Neural progenitor cell (in vitro differentiated cells): ENCODE measurements around the gene FN3K.

Source experiments
- EZH2 ChIP-seq: fragments of 200-600 bp; sonication (generic); IDR thresholded peaks from 2 replicates; pipeline ENCODE4 v1.6.1; 2017; ENCODE audit warnings: antibody characterized with exemption, mild to moderate bottlenecking, moderate library complexity
- EZH2phosphoT487 ChIP-seq: fragments of 200-600 bp; sonication (generic); IDR thresholded peaks from 2 replicates; pipeline ENCODE4 v1.6.1; 2017; ENCODE audit warnings: antibody characterized with exemption
- TF ChIP-seq, protein P1 (sequence below): fragments of 200-600 bp; sonication (generic); IDR thresholded peaks from 2 replicates; pipeline ENCODE4 v1.5.1; 2017; ENCODE audit warnings: antibody characterized with exemption, mild to moderate bottlenecking

DNA sequence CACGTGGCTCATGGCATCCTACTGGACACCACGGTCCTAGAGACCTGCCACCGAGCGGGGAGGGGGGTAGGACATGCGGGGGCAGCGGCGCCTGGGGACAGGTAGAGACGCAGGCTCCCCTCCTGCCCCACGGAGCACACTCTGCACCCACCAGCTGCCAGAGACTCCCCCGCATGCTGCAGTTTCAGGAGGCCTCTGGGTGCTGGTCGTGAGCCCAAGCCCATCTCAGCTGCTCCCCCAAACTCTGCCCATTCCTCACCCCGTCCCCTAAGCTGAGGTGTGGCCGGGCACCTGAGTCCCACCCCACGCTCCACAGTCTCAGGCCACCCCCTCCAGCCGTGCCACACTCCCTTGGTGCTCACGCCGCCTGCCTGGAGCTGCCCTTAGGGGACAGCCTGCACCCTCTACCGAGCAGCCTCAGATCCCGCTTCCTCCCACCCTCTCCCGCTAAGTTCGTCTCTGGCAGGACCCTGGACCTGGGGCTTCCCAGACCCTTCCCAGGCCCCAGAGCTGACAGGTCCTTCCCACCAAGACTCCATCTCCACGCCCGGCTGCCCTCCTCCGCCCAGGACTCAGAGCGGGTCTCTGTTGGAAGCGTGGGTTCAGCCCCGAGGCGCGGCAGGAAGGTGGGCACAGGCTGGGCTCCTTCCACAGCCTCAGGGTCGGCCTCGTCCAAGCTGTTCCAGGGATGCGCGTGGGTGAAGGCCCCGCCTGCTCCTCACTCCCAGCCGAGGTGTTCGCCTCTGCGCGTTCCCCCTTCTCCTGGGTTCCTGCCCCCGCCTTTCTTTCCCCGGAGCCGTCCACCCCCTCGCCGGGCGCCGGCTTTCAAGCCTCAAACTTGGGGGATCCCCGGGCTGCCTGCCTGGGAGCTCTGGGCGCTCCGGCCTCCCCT lies 38.3 kb upstream of the FN3K start:
- TF ChIP-seq, protein P1, sequence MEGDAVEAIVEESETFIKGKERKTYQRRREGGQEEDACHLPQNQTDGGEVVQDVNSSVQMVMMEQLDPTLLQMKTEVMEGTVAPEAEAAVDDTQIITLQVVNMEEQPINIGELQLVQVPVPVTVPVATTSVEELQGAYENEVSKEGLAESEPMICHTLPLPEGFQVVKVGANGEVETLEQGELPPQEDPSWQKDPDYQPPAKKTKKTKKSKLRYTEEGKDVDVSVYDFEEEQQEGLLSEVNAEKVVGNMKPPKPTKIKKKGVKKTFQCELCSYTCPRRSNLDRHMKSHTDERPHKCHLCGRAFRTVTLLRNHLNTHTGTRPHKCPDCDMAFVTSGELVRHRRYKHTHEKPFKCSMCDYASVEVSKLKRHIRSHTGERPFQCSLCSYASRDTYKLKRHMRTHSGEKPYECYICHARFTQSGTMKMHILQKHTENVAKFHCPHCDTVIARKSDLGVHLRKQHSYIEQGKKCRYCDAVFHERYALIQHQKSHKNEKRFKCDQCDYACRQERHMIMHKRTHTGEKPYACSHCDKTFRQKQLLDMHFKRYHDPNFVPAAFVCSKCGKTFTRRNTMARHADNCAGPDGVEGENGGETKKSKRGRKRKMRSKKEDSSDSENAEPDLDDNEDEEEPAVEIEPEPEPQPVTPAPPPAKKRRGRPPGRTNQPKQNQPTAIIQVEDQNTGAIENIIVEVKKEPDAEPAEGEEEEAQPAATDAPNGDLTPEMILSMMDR, result no peak
- TF ChIP-seq EZH2 (no peak), EZH2phosphoT487 (peak; percentile 70)
